ENCODE results near the gene SORCS3. TPM values are rescaled to one million over a fixed set of nuclear protein-coding genes. Genes with fewer than 3 reads are reported as not detected.

The SORCS3 gene
- total and polyA plus RNA-seq, 4 donors, result 0.93 TPM; not detected in 3

DNA sequence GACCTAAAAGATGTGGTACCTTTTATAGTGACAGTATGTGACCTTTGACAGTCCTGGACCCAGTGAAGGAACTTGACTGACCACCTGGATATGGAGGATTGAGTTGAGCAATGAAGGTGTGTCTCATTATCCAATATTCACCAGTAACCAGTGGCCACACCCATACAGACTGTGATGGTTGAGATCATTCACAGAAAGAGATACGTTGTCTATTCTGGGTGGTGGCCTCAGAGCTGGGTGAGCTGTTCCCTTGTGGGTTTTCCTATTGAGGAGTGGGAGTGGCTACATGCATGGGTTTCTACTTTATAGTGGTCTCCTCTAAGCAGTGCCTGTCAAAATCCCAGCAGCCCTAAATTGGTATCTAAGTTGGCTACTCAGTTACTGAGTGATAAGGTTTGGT, 507.4 kb downstream of the SORCS3 start:
- no peaks in the 10 kb centered on the region for H3K4me1 ChIP-seq (ENCODE audit: control insufficient read depth in 4 of 4, insufficient read depth in 4 of 4, low read length in 3 of 4)
- no peaks in the 10 kb centered on the region for H3K36me3 ChIP-seq (ENCODE audit: control insufficient read depth in 4 of 4, insufficient read depth in 3 of 4, low read depth in 1 of 4, low read length in 3 of 4)
- no peak overlapping the region for H3K4me3 ChIP-seq (ENCODE audit: low read depth in 1 of 3, low read length in 3 of 3)
- H3K9me3 ChIP-seq (ENCODE audit: control insufficient read depth in 4 of 4, low read length in 3 of 4), result no peaks in the 10 kb centered on the region
- WGBS, result 43% methylated on average over 1 of the region's 1 CpG
- no peaks in the 10 kb centered on the region for H3K27me3 ChIP-seq (ENCODE audit: control insufficient read depth in 4 of 4, insufficient read depth in 4 of 4, low read length in 3 of 4)
- no peak for DNase-seq (ENCODE audit: low spot score)
- no peak for TF ChIP-seq RAD21 (IDR thresholded peaks at IDR 0.05)
- no peak overlapping the region for H3K9ac ChIP-seq (ENCODE audit: low read depth in 1 of 2, low read length in 2 of 2)
- H3K27ac ChIP-seq (ENCODE audit: low read depth in 1 of 2, low read length in 2 of 2), result no peak overlapping the region

DNA sequence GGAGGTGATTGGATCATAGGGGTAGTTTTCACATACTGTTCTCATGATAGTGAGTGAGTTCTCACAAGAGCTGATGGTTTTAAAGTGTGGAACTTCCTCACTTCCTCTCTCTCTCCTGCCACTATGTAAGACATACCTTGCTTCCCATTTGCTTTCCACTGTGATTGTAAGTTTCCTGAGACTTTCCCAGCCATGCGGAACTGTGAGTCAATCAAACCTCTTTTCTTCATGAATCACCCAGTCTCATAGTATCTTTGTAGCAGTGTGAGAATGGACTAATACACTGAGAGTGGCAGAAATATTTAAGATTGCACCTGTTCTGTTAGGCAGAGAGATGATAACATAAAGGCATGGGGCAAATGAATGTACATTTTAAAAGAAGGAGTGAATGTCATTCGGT, 507.8 kb downstream of the SORCS3 start:
- no peaks in the 10 kb centered on the region for H3K9me3 ChIP-seq (ENCODE audit: control insufficient read depth in 4 of 4, low read length in 3 of 4)
- H3K4me1 ChIP-seq (ENCODE audit: control insufficient read depth in 4 of 4, insufficient read depth in 4 of 4, low read length in 3 of 4), result no peaks in the 10 kb centered on the region
- H3K27ac ChIP-seq (ENCODE audit: low read depth in 1 of 2, low read length in 2 of 2), result no peak overlapping the region
- H3K4me3 ChIP-seq (ENCODE audit: low read depth in 1 of 3, low read length in 3 of 3), result no peak overlapping the region
- TF ChIP-seq, protein P1, sequence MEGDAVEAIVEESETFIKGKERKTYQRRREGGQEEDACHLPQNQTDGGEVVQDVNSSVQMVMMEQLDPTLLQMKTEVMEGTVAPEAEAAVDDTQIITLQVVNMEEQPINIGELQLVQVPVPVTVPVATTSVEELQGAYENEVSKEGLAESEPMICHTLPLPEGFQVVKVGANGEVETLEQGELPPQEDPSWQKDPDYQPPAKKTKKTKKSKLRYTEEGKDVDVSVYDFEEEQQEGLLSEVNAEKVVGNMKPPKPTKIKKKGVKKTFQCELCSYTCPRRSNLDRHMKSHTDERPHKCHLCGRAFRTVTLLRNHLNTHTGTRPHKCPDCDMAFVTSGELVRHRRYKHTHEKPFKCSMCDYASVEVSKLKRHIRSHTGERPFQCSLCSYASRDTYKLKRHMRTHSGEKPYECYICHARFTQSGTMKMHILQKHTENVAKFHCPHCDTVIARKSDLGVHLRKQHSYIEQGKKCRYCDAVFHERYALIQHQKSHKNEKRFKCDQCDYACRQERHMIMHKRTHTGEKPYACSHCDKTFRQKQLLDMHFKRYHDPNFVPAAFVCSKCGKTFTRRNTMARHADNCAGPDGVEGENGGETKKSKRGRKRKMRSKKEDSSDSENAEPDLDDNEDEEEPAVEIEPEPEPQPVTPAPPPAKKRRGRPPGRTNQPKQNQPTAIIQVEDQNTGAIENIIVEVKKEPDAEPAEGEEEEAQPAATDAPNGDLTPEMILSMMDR (IDR thresholded peaks at IDR 0.05; ENCODE audit: low read depth, low read length, missing input control), result no peak
- TF ChIP-seq RAD21 (IDR thresholded peaks at IDR 0.05), result no peak
- WGBS, result 84% methylated on average over 2 of the region's 2 CpGs
- H3K27me3 ChIP-seq (ENCODE audit: control insufficient read depth in 4 of 4, insufficient read depth in 4 of 4, low read length in 3 of 4), result no peaks in the 10 kb centered on the region
- H3K9ac ChIP-seq (ENCODE audit: low read depth in 1 of 2, low read length in 2 of 2), result no peak overlapping the region
- H3K36me3 ChIP-seq (ENCODE audit: control insufficient read depth in 4 of 4, insufficient read depth in 3 of 4, low read depth in 1 of 4, low read length in 3 of 4), result no peaks in the 10 kb centered on the region
- DNase-seq (ENCODE audit: low spot score), result no peak

DNA sequence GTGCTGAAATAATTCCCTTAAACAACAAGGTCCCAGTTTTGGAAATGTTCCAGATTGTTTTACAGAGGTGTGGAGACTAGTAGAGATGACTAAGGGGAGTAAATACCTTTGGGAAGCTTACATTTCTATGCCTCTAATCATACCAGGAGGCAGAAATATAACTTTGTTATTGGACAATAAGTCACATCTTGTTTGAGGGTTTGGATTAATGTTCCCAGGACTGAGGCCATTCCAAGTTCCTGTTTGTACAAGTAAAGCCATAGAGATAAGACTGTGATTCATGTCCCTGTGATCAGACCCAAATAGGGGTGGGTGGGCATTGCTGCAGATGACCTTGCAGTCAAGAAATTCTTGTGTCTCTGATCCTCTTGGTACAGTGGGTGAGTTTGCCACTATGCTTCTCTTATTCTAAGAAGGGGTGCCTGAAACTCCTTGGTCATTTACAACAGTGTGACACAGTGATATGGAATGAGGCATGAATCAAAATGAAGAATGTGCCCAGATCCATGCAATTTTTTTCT, 508.3 kb downstream of the SORCS3 start:
- no peak for DNase-seq (ENCODE audit: low spot score)
- Histone ChIP-seq H3K4me3 (ENCODE audit: low read depth in 1 of 3, low read length in 3 of 3) (no peak overlapping the region), H3K9me3 (ENCODE audit: control insufficient read depth in 4 of 4, low read length in 3 of 4) (no peaks in the 10 kb centered on the region), H3K36me3 (ENCODE audit: control insufficient read depth in 4 of 4, insufficient read depth in 3 of 4, low read depth in 1 of 4, low read length in 3 of 4) (no peaks in the 10 kb centered on the region), H3K27me3 (ENCODE audit: control insufficient read depth in 4 of 4, insufficient read depth in 4 of 4, low read length in 3 of 4) (no peaks in the 10 kb centered on the region), H3K27ac (ENCODE audit: low read depth in 1 of 2, low read length in 2 of 2) (no peak overlapping the region), H3K4me1 (ENCODE audit: control insufficient read depth in 4 of 4, insufficient read depth in 4 of 4, low read length in 3 of 4) (no peaks in the 10 kb centered on the region), H3K9ac (ENCODE audit: low read depth in 1 of 2, low read length in 2 of 2) (no peak overlapping the region)
- no peak for TF ChIP-seq EGR1 (IDR thresholded peaks at IDR 0.05; ENCODE audit: low read depth in 2 of 2)
- no peak for TF ChIP-seq FOXA1 (IDR thresholded peaks at IDR 0.05)
- TF ChIP-seq RXRA (IDR thresholded peaks at IDR 0.05), result no peak
- no peak for TF ChIP-seq FOXA2 (IDR thresholded peaks at IDR 0.05)
- TF ChIP-seq JUND (IDR thresholded peaks at IDR 0.05), result no peak
- no peak for TF ChIP-seq HNF4A (conservative IDR thresholded peaks at IDR 0.05)
- TF ChIP-seq, protein P2, sequence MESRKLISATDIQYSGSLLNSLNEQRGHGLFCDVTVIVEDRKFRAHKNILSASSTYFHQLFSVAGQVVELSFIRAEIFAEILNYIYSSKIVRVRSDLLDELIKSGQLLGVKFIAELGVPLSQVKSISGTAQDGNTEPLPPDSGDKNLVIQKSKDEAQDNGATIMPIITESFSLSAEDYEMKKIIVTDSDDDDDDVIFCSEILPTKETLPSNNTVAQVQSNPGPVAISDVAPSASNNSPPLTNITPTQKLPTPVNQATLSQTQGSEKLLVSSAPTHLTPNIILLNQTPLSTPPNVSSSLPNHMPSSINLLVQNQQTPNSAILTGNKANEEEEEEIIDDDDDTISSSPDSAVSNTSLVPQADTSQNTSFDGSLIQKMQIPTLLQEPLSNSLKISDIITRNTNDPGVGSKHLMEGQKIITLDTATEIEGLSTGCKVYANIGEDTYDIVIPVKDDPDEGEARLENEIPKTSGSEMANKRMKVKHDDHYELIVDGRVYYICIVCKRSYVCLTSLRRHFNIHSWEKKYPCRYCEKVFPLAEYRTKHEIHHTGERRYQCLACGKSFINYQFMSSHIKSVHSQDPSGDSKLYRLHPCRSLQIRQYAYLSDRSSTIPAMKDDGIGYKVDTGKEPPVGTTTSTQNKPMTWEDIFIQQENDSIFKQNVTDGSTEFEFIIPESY (IDR thresholded peaks at IDR 0.05), result no peak
- TF ChIP-seq, protein P3, sequence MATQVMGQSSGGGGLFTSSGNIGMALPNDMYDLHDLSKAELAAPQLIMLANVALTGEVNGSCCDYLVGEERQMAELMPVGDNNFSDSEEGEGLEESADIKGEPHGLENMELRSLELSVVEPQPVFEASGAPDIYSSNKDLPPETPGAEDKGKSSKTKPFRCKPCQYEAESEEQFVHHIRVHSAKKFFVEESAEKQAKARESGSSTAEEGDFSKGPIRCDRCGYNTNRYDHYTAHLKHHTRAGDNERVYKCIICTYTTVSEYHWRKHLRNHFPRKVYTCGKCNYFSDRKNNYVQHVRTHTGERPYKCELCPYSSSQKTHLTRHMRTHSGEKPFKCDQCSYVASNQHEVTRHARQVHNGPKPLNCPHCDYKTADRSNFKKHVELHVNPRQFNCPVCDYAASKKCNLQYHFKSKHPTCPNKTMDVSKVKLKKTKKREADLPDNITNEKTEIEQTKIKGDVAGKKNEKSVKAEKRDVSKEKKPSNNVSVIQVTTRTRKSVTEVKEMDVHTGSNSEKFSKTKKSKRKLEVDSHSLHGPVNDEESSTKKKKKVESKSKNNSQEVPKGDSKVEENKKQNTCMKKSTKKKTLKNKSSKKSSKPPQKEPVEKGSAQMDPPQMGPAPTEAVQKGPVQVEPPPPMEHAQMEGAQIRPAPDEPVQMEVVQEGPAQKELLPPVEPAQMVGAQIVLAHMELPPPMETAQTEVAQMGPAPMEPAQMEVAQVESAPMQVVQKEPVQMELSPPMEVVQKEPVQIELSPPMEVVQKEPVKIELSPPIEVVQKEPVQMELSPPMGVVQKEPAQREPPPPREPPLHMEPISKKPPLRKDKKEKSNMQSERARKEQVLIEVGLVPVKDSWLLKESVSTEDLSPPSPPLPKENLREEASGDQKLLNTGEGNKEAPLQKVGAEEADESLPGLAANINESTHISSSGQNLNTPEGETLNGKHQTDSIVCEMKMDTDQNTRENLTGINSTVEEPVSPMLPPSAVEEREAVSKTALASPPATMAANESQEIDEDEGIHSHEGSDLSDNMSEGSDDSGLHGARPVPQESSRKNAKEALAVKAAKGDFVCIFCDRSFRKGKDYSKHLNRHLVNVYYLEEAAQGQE (IDR thresholded peaks at IDR 0.05), result no peak
- TF ChIP-seq TAF1 (conservative IDR thresholded peaks at IDR 0.05), result no peak
- TF ChIP-seq SP1 (IDR thresholded peaks at IDR 0.05), result no peak
- TF ChIP-seq YY1 (IDR thresholded peaks at IDR 0.05), result no peak
- no peak for TF ChIP-seq NR2F2 (IDR thresholded peaks at IDR 0.05)
- no peak for TF ChIP-seq RAD21 (IDR thresholded peaks at IDR 0.05)
- no peak for TF ChIP-seq GABPA (IDR thresholded peaks at IDR 0.05 in 1 of 2, conservative IDR thresholded peaks at IDR 0.05 in 1 of 2)
- TF ChIP-seq HNF4G (IDR thresholded peaks at IDR 0.05), result no peak
- TF ChIP-seq, protein P4, sequence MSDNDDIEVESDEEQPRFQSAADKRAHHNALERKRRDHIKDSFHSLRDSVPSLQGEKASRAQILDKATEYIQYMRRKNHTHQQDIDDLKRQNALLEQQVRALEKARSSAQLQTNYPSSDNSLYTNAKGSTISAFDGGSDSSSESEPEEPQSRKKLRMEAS (IDR thresholded peaks at IDR 0.05), result no peak
- no peak for TF ChIP-seq ATF3 (IDR thresholded peaks at IDR 0.05)
- TF ChIP-seq, protein P1 (IDR thresholded peaks at IDR 0.05; ENCODE audit: low read depth, low read length, missing input control), result no peak
